Measurements from ENCODE around the gene RETREG1. TPM values are rescaled to one million over a fixed set of nuclear protein-coding genes. Genes with fewer than 3 reads are reported as not detected.

The RETREG1 gene
- total and polyA plus RNA-seq, 2 experiments from 2014 or later = 2.3 to 3.6 TPM

DNA sequence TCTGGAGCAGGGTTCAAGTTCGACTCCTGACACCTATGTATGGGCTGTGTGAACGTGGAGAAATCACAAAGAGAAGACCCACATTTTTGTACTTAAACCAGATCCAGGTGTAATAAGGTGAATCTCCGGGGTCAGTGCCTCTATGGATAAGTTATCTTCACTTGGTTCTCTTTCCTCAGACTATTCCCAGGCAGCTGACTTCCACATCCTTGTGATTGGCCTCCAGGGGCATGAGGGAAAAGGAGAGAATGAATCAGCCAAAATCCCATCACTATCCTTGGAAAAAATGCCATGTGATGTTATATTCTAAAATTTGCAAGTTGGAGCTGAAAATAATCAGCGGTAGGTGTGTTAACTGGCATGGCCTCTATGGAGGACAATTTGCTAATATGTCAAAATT lies 188.4 kb downstream of the RETREG1 start:
- Mint-ChIP-seq H3K27me3 (ENCODE audit: insufficient read depth, low read depth, poor library complexity) (peaks cover 8% of the 10 kb centered on the region), H3K4me1 (peaks cover 52% of the 10 kb centered on the region), H3K4me3 (no peak overlapping the region), H3K27ac (no peak overlapping the region), H3K9me3 (no peaks in the 10 kb centered on the region), H3K36me3 (ENCODE audit: low read depth) (no peaks in the 10 kb centered on the region; the same call in 2 of the 3 replicates)
- H3K27me3 ChIP-seq (ENCODE audit: insufficient read depth) = no peaks in the 10 kb centered on the region
- no peaks in the 10 kb centered on the region for H3K79me2 ChIP-seq (replicated peaks; ENCODE audit: insufficient read depth)
- no peak for TF ChIP-seq JUNB (IDR thresholded peaks at IDR 0.05; ENCODE audit: unreplicated experiment)
- TF ChIP-seq, protein P1, sequence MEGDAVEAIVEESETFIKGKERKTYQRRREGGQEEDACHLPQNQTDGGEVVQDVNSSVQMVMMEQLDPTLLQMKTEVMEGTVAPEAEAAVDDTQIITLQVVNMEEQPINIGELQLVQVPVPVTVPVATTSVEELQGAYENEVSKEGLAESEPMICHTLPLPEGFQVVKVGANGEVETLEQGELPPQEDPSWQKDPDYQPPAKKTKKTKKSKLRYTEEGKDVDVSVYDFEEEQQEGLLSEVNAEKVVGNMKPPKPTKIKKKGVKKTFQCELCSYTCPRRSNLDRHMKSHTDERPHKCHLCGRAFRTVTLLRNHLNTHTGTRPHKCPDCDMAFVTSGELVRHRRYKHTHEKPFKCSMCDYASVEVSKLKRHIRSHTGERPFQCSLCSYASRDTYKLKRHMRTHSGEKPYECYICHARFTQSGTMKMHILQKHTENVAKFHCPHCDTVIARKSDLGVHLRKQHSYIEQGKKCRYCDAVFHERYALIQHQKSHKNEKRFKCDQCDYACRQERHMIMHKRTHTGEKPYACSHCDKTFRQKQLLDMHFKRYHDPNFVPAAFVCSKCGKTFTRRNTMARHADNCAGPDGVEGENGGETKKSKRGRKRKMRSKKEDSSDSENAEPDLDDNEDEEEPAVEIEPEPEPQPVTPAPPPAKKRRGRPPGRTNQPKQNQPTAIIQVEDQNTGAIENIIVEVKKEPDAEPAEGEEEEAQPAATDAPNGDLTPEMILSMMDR (conservative IDR thresholded peaks at IDR 0.05; ENCODE audit: low read depth in 2 of 2) = peak in 1 of 2 experiments; percentile 25; a peak in 2 of 4 replicates
- DNase-seq (ENCODE audit: low spot score) = peak; percentile 28
- peaks cover 6% of the 10 kb centered on the region; the same call in 1 of the 2 replicates for H3K9me2 ChIP-seq (ENCODE audit: insufficient read depth)
- no peaks in the 10 kb centered on the region for H3K36me3 ChIP-seq (ENCODE audit: insufficient read depth)
- no peaks in the 10 kb centered on the region for H4K20me1 ChIP-seq (replicated peaks; ENCODE audit: insufficient read depth)
- no peaks in the 10 kb centered on the region for H3F3A ChIP-seq (replicated peaks; ENCODE audit: low read depth)
- peaks cover 43% of the 10 kb centered on the region for H3K4me1 ChIP-seq (ENCODE audit: insufficient read depth)
- no peak overlapping the region for H3K4me3 ChIP-seq
- ATAC-seq = peak; percentile 43
- H3K4me2 ChIP-seq = no peak overlapping the region
- no peak overlapping the region for H3K27ac ChIP-seq (ENCODE audit: low read depth)
- H2AFZ ChIP-seq = no peak overlapping the region

DNA sequence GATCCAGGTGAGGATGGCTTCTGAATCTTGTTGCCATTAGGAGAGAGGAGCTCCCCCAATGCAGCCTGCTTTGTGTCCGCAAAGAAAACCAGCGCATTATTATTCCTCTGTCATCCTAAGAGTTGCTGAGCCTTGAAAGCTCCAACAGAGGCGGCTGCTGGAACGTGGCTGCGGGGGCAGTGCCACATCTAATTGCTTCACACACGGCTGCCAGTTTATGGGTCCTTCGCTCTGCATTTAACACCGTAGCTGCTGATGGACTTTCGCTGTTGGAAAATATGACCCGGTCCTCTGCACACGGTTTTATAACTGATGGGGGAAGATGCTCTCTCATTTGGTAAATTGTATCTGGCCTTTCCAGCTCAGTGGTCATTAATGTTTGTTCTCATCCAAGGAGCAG lies 189.2 kb downstream of the RETREG1 start:
- Histone ChIP-seq H3K27ac (ENCODE audit: low read depth) (no peak overlapping the region), H3K79me2 (replicated peaks; ENCODE audit: insufficient read depth) (no peaks in the 10 kb centered on the region), H3K27me3 (ENCODE audit: insufficient read depth) (no peaks in the 10 kb centered on the region), H3K4me3 (no peak overlapping the region), H2AFZ (peak overlapping the region; percentile 74; the same call in 1 of the 2 replicates), H3K36me3 (ENCODE audit: insufficient read depth) (no peaks in the 10 kb centered on the region), H3K4me1 (ENCODE audit: insufficient read depth) (peaks cover 43% of the 10 kb centered on the region), H3K9me2 (ENCODE audit: insufficient read depth) (peaks cover 6% of the 10 kb centered on the region; the same call in 1 of the 2 replicates), H3F3A (replicated peaks; ENCODE audit: low read depth) (no peaks in the 10 kb centered on the region), H3K4me2 (no peak overlapping the region), H4K20me1 (replicated peaks; ENCODE audit: insufficient read depth) (no peaks in the 10 kb centered on the region)
- no peak overlapping the region for H3K4me3 Mint-ChIP-seq
- no peak overlapping the region for H3K27ac Mint-ChIP-seq
- no peaks in the 10 kb centered on the region for H3K9me3 Mint-ChIP-seq
- peaks cover 3% of the 10 kb centered on the region; the same call in 2 of the 3 replicates for H3K36me3 Mint-ChIP-seq (ENCODE audit: low read depth)
- TF ChIP-seq NANOG (IDR thresholded peaks at IDR 0.05; ENCODE audit: borderline replicate concordance) = no peak
- TF ChIP-seq JUNB (IDR thresholded peaks at IDR 0.05; ENCODE audit: unreplicated experiment) = no peak
- no peak for TF ChIP-seq CREB1 (CRISPR knock-in tag; IDR thresholded peaks at IDR 0.05; ENCODE audit: low read depth)
- no peak for TF ChIP-seq POLR2AphosphoS5 (IDR thresholded peaks at IDR 0.05; ENCODE audit: low read depth)
- TF ChIP-seq STAT1 (IDR thresholded peaks at IDR 0.05; ENCODE audit: unreplicated experiment) = no peak
- TF ChIP-seq EZH2phosphoT487 (IDR thresholded peaks at IDR 0.05; ENCODE audit: unreplicated experiment) = no peak
- TF ChIP-seq, protein P2, sequence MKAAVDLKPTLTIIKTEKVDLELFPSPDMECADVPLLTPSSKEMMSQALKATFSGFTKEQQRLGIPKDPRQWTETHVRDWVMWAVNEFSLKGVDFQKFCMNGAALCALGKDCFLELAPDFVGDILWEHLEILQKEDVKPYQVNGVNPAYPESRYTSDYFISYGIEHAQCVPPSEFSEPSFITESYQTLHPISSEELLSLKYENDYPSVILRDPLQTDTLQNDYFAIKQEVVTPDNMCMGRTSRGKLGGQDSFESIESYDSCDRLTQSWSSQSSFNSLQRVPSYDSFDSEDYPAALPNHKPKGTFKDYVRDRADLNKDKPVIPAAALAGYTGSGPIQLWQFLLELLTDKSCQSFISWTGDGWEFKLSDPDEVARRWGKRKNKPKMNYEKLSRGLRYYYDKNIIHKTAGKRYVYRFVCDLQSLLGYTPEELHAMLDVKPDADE (IDR thresholded peaks at IDR 0.05) = no peak
- no peak for TF ChIP-seq ZNF114 (CRISPR knock-in tag; IDR thresholded peaks at IDR 0.05)
- TF ChIP-seq, protein P3, sequence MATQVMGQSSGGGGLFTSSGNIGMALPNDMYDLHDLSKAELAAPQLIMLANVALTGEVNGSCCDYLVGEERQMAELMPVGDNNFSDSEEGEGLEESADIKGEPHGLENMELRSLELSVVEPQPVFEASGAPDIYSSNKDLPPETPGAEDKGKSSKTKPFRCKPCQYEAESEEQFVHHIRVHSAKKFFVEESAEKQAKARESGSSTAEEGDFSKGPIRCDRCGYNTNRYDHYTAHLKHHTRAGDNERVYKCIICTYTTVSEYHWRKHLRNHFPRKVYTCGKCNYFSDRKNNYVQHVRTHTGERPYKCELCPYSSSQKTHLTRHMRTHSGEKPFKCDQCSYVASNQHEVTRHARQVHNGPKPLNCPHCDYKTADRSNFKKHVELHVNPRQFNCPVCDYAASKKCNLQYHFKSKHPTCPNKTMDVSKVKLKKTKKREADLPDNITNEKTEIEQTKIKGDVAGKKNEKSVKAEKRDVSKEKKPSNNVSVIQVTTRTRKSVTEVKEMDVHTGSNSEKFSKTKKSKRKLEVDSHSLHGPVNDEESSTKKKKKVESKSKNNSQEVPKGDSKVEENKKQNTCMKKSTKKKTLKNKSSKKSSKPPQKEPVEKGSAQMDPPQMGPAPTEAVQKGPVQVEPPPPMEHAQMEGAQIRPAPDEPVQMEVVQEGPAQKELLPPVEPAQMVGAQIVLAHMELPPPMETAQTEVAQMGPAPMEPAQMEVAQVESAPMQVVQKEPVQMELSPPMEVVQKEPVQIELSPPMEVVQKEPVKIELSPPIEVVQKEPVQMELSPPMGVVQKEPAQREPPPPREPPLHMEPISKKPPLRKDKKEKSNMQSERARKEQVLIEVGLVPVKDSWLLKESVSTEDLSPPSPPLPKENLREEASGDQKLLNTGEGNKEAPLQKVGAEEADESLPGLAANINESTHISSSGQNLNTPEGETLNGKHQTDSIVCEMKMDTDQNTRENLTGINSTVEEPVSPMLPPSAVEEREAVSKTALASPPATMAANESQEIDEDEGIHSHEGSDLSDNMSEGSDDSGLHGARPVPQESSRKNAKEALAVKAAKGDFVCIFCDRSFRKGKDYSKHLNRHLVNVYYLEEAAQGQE (IDR thresholded peaks at IDR 0.05; ENCODE audit: unreplicated experiment) = no peak
- TF ChIP-seq EZH2 (IDR thresholded peaks at IDR 0.05; ENCODE audit: low read depth, unreplicated experiment) = no peak
- H3K4me1 Mint-ChIP-seq = peaks cover 51% of the 10 kb centered on the region
- H3K27me3 Mint-ChIP-seq (ENCODE audit: insufficient read depth, low read depth, poor library complexity) = peaks cover 8% of the 10 kb centered on the region
- DNase-seq (ENCODE audit: low spot score) = no peak
- ATAC-seq = no peak

Data from GM23338 (cell line).